HepG2 (cell line): ENCODE measurements around the gene KRTAP10-8. TPM values are rescaled to one million over a fixed set of nuclear protein-coding genes. Genes with fewer than 3 reads are reported as not detected.

Experiments used
- ARNT ChIP-seq: fragments of 450-650 bp; IDR thresholded peaks from 2 replicates; pipeline ENCODE4 v1.6.1; 2017
- DNMT1 ChIP-seq: sonication (generic); formaldehyde crosslinking; IDR thresholded peaks from 2 replicates; pipeline ENCODE4 v1.5.1; 2020; ENCODE audit warnings: mild to moderate bottlenecking, missing genetic modification reagents
- HOXA3 ChIP-seq: sonication (generic); formaldehyde crosslinking; IDR thresholded peaks from 2 replicates; pipeline ENCODE4 v1.5.0; 2020; ENCODE audit warnings: missing genetic modification reagents
- MBNL3 ChIP-seq: fragments of 250-450 bp; sonication (Bioruptor Pico); conservative IDR thresholded peaks from 2 replicates; pipeline ENCODE4 v1.8.0; 2022; ENCODE audit warnings: mild to moderate bottlenecking, inconsistent platforms
- PRDM15 ChIP-seq: sonication (generic); formaldehyde crosslinking; IDR thresholded peaks from 2 replicates; pipeline ENCODE4 v1.4.0; 2020; ENCODE audit warnings: missing genetic modification reagents
- SAP130 ChIP-seq: IDR thresholded peaks from 2 replicates; pipeline ENCODE4 v1.6.1; 2016; ENCODE audit warnings: low read depth
- SIX1 ChIP-seq: sonication (generic); formaldehyde crosslinking; IDR thresholded peaks from 2 replicates; pipeline ENCODE4 v1.4.0; 2020; ENCODE audit warnings: missing genetic modification reagents, borderline replicate concordance
- TCF12 ChIP-seq, 2 experiments: fragments of 450-650 bp in 1 of 2; sonication (generic) in 1 of 2; formaldehyde crosslinking in 1 of 2; IDR thresholded peaks; 2 replicates each; pipeline versions ENCODE4 v1.6.1 to v1.8.0; 2017 to 2022; ENCODE audit warnings: antibody characterized with exemption in 1 of 2, mild to moderate bottlenecking in 1 of 2, missing genetic modification reagents in 1 of 2, moderate library complexity in 1 of 2
- ZNF20 ChIP-seq: sonication (generic); formaldehyde crosslinking; IDR thresholded peaks from 2 replicates; pipeline ENCODE4 v1.4.0; 2020; ENCODE audit warnings: mild to moderate bottlenecking, moderate library complexity, missing genetic modification reagents
- ZNF335 ChIP-seq: sonication (generic); formaldehyde crosslinking; IDR thresholded peaks from 2 replicates; pipeline ENCODE4 v1.4.0; 2020; ENCODE audit warnings: missing genetic modification reagents
- ZNF501 ChIP-seq: sonication (generic); formaldehyde crosslinking; IDR thresholded peaks from 2 replicates; pipeline ENCODE4 v1.5.1; 2020; ENCODE audit warnings: mild to moderate bottlenecking, moderate library complexity, missing genetic modification reagents
- ZNF609 ChIP-seq: sonication (generic); formaldehyde crosslinking; IDR thresholded peaks from 2 replicates; pipeline ENCODE4 v1.4.0; 2020; ENCODE audit warnings: mild to moderate bottlenecking, missing genetic modification reagents, borderline replicate concordance
- ZNF646 ChIP-seq: sonication (generic); formaldehyde crosslinking; IDR thresholded peaks from 2 replicates; pipeline ENCODE4 v1.9.0; 2021; ENCODE audit warnings: mild to moderate bottlenecking, missing genetic modification reagents
- polyA plus RNA-seq, 8 experiments: library from polyadenylated mRNA; depleted of rRNA in 3 of 8; stranded (reverse) in 7 of 8; unstranded in 1 of 8; fragments of >200 nt; fragmentation: Illumina TruSeq in 4 of 8; extraction: Trizol in 4 of 8; gene quantifications; 2 replicates each; pipeline versions ENCODE4 v1.2.1 to v1.2.3, GENCODE V29; 2011 to 2016; ENCODE audit warnings: low read depth in 4 of 8, missing spikeins in 1 of 8, mixed read lengths in 1 of 8; ENCODE audit not compliant: insufficient read depth in 1 of 8
- total RNA-seq, 5 experiments: library from RNA; depleted of rRNA; stranded (reverse); fragments of >200 nt; fragmentation: Illumina TruSeq; extraction: Trizol; gene quantifications; 2 replicates each; pipeline ENCODE4 v1.2.3, GENCODE V29; 2016; ENCODE audit warnings: low read depth in 1 of 5

KRTAP10-8 gene
- total and polyA plus RNA-seq, 2 of the 13 experiments (the other 11 are each of a cell fraction or from before 2014, with no cell fraction given) = not detected

DNA sequence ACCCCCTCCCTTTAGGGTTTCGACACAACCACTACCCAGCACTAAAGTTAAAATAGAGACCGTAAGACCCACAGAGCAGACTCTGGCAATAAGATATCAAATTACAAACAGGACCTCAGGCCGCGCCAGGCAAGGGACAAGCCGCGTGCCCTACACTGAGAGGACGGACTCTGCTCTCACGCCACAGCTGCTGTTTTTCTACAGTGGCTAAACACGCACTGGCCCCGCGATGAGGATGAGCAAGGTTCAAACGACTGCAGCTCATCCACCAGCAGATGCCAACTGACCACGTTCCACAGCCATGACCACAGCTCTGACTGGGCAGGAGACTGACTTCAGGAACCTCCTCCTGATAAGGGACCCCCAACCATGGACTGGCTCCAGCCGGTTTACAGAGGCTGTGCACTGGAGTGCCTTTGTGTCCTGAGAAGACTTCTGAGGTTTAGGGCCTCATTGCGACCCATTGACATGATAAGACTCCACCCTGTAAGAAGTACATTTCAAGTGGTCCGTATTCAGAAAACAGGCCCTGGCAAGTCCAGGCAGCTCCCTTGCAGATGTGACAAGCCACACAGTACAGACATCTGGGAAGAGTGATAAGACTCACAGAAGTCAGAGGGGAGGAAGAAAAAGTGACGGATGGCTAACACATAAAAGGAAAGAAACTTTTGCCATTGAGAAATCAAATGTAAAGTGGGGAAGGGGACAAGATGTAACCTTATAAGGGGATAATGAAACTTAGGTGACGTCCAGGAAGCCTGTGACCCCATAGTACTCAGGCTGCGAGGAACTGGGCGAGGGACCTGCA lies 18.1 kb upstream of the KRTAP10-8 start (continued):
- 0 out of 2 replicates have a peak, but pooled peaks have one; percentile 40 for TF ChIP-seq PRDM15 (CRISPR knock-in tag)
- TF ChIP-seq SAP130 (CRISPR knock-in tag) = peak; percentile 76
- TF ChIP-seq HOXA3 (CRISPR knock-in tag) = peak; percentile 95
- TF ChIP-seq TCF12 (IDR thresholded peaks at IDR 0.05) = no peak
- TF ChIP-seq TCF12 (CRISPR knock-in tag; IDR thresholded peaks at IDR 0.05) = no peak
- TF ChIP-seq ZNF609 (CRISPR knock-in tag) = peak; percentile 81; the same call in 1 of the 2 replicates
- no peak for TF ChIP-seq ARNT
- peak; percentile 64; the same call in 1 of the 2 replicates for TF ChIP-seq ZNF646 (CRISPR knock-in tag)
- TF ChIP-seq ZNF335 = no peak
- no peak for TF ChIP-seq MBNL3 (CRISPR knock-in tag)
- peak; percentile 91 for TF ChIP-seq ZNF501 (CRISPR knock-in tag)
- 0 out of 2 replicates have a peak, but pooled peaks have one; percentile 64 for TF ChIP-seq DNMT1 (CRISPR knock-in tag)
- TF ChIP-seq ZNF20 (CRISPR knock-in tag) = no peak
- peak; percentile 100 for TF ChIP-seq SIX1 (CRISPR knock-in tag)
